Neural cell (in vitro differentiated cells): ENCODE measurements around the gene ERC2. TPM values are rescaled to one million over a fixed set of nuclear protein-coding genes. Genes with fewer than 3 reads are reported as not detected.

Experiments used
- H2AFZ ChIP-seq: fragments of 200-600, 300-800 bp; sonication (generic), shearing (Covaris generic); 2 replicates; pipeline ENCODE4 v1.6.0; 2014; ENCODE audit warnings: low read depth, mild to moderate bottlenecking, antibody characterized with exemption, low read length, moderate library complexity
- H3F3A ChIP-seq: fragments of 200-600 bp; shearing (Covaris generic); 2 replicates; pipeline ENCODE4 v1.6.1; 2016; ENCODE audit warnings: mild to moderate bottlenecking, moderate library complexity, mixed read lengths, antibody characterized with exemption, low read length; ENCODE audit not compliant: insufficient read depth, poor library complexity, severe bottlenecking
- H3K27ac ChIP-seq: fragments of 200-600, 300-800 bp; sonication (generic), shearing (Covaris generic); 2 replicates; pipeline ENCODE4 v1.5.1; 2014; ENCODE audit warnings: mild to moderate bottlenecking, low read length, moderate library complexity
- H3K27me3 ChIP-seq: fragments of 300-800, 200-600 bp; sonication (generic), shearing (Covaris generic); 2 replicates; pipeline ENCODE4 v1.6.0; 2014; ENCODE audit warnings: mild to moderate bottlenecking, low read depth, low read length, moderate library complexity; ENCODE audit not compliant: insufficient read depth
- H3K36me3 ChIP-seq: fragments of 300-800, 200-600 bp; sonication (generic), shearing (Covaris generic); 2 replicates; pipeline ENCODE4 v1.5.1; 2014; ENCODE audit warnings: mild to moderate bottlenecking, antibody characterized with exemption, low read length, moderate library complexity; ENCODE audit not compliant: insufficient read depth
- H3K4me2 ChIP-seq: fragments of 300-800, 200-600 bp; sonication (generic), shearing (Covaris generic); 2 replicates; pipeline ENCODE4 v1.6.0; 2014; ENCODE audit warnings: mild to moderate bottlenecking, low read length
- H3K4me3 ChIP-seq: fragments of 300-800, 200-600 bp; sonication (generic), shearing (Covaris generic); 2 replicates; pipeline ENCODE4 v1.5.1; 2014; ENCODE audit warnings: mild to moderate bottlenecking, low read length, moderate library complexity
- H3K79me2 ChIP-seq: fragments of 200-600 bp; shearing (Covaris generic); replicated peaks from 2 replicates; pipeline ENCODE4 v1.6.0; 2014; ENCODE audit warnings: mild to moderate bottlenecking, low read length, moderate library complexity; ENCODE audit not compliant: insufficient read depth
- H3K9ac ChIP-seq: fragments of 300-800, 200-600 bp; sonication (generic), shearing (Covaris generic); 2 replicates; pipeline ENCODE4 v1.6.1; 2016; ENCODE audit warnings: mild to moderate bottlenecking, low read length, mixed read lengths
- H3K9me2 ChIP-seq: fragments of 200-600 bp; shearing (Covaris generic); 2 replicates; pipeline ENCODE4 v1.6.1; 2016; ENCODE audit warnings: mild to moderate bottlenecking, low read length, mixed read lengths; ENCODE audit not compliant: insufficient read depth
- H3K9me3 ChIP-seq: fragments of 200-600, 300-800 bp; sonication (generic), shearing (Covaris generic); 2 replicates; pipeline ENCODE4 v1.6.1; 2016; ENCODE audit warnings: mild to moderate bottlenecking, mixed run types, low read length, moderate library complexity, mixed read lengths
- H4K20me1 ChIP-seq: fragments of 200-600 bp; shearing (Covaris generic); 2 replicates; pipeline ENCODE4 v1.6.1; 2016; ENCODE audit warnings: mild to moderate bottlenecking, mixed run types; ENCODE audit not compliant: insufficient read depth
- CTCF ChIP-seq: fragments of 450-650 bp; IDR thresholded peaks from 2 replicates; pipeline ENCODE4 v1.5.1; 2014; ENCODE audit warnings: antibody characterized with exemption, mild to moderate bottlenecking, moderate library complexity; ENCODE audit not compliant: poor library complexity, severe bottlenecking
- EP300 ChIP-seq: fragments of 450-650 bp; conservative IDR thresholded peaks from 2 replicates; pipeline ENCODE4 v1.6.1; 2014; ENCODE audit warnings: antibody characterized with exemption, mild to moderate bottlenecking, moderate library complexity; ENCODE audit not compliant: poor library complexity, severe bottlenecking
- EZH2 ChIP-seq: fragments of 200-600, 300-800 bp; shearing (Covaris generic), sonication (generic); IDR thresholded peaks from 2 replicates; pipeline ENCODE4 v1.6.1; 2014; ENCODE audit warnings: antibody characterized with exemption, low read length, borderline replicate concordance, mild to moderate bottlenecking; ENCODE audit not compliant: insufficient read depth, poor library complexity, severe bottlenecking
- MXI1 ChIP-seq: fragments of 450-650 bp; conservative IDR thresholded peaks from 2 replicates; pipeline ENCODE4 v1.6.1; 2014; ENCODE audit warnings: antibody characterized with exemption, mild to moderate bottlenecking; ENCODE audit not compliant: poor library complexity, severe bottlenecking
- POLR2AphosphoS5 ChIP-seq: IDR thresholded peaks from 2 replicates; pipeline ENCODE4 v1.6.1; 2012
- RAD21 ChIP-seq: fragments of 450-650 bp; conservative IDR thresholded peaks from 2 replicates; pipeline ENCODE4 v1.6.1; 2014; ENCODE audit warnings: antibody characterized with exemption, mild to moderate bottlenecking, moderate library complexity
- REST ChIP-seq: IDR thresholded peaks from 2 replicates; pipeline ENCODE4 v1.6.1; 2012; ENCODE audit warnings: borderline replicate concordance
- SMC3 ChIP-seq: fragments of 450-650 bp; conservative IDR thresholded peaks from 2 replicates; pipeline ENCODE4 v1.6.1; 2014; ENCODE audit warnings: antibody characterized with exemption, mild to moderate bottlenecking, moderate library complexity; ENCODE audit not compliant: poor library complexity
- TAF1 ChIP-seq: IDR thresholded peaks from 2 replicates; pipeline ENCODE4 v1.6.1; 2012; ENCODE audit warnings: low read depth
- polyA plus RNA-seq: library from polyadenylated mRNA; depleted of rRNA; stranded (reverse); fragments of >200 nt; gene quantifications from 2 replicates; pipeline ENCODE4 v1.2.3, GENCODE V29; 2014

The ERC2 gene
- polyA plus RNA-seq, 1 donor from 2014 or later = 60.4 TPM

GRCh38 chr3:55483196-55484095 is 984.8 kb downstream of the ERC2 start:
- Histone ChIP-seq H2AFZ (no peak overlapping the region), H3K36me3 (no peaks in the 10 kb centered on the region), H3K27me3 (peaks cover 99% of the 10 kb centered on the region), H3K4me3 (no peak overlapping the region), H3F3A (peaks cover 4% of the 10 kb centered on the region), H3K79me2 (no peaks in the 10 kb centered on the region), H3K9me3 (no peaks in the 10 kb centered on the region), H4K20me1 (no peaks in the 10 kb centered on the region), H3K27ac (no peak overlapping the region), H3K9me2 (no peaks in the 10 kb centered on the region), H3K4me2 (no peak overlapping the region), H3K9ac (no peak overlapping the region)
- no peak for TF ChIP-seq EZH2
- no peak for TF ChIP-seq MXI1
- no peak for TF ChIP-seq TAF1
- no peak for TF ChIP-seq RAD21
- no peak for TF ChIP-seq CTCF
- TF ChIP-seq POLR2AphosphoS5 = no peak
- TF ChIP-seq EP300 = no peak
- TF ChIP-seq SMC3 = no peak
- no peak for TF ChIP-seq REST

- Histone ChIP-seq H3K79me2 (no peaks in the 10 kb centered on the region), H3K27me3 (peaks cover 93% of the 10 kb centered on the region), H3K4me3 (peak overlapping the region; percentile 25)
Observed at GRCh38 chr3:55482496-55483195, 985.6 kb downstream of the ERC2 start.

More at GRCh38 chr3:55482496-55483195, 985.6 kb downstream of the ERC2 start:
- no peaks in the 10 kb centered on the region for H3K36me3 ChIP-seq
- H3K27ac ChIP-seq = no peak overlapping the region
- no peaks in the 10 kb centered on the region for H3K9me2 ChIP-seq
- no peaks in the 10 kb centered on the region for H3K9me3 ChIP-seq
- no peak overlapping the region for H3K4me2 ChIP-seq
- no peaks in the 10 kb centered on the region for H4K20me1 ChIP-seq
- TF ChIP-seq CTCF (no peak), EZH2 (peak; percentile 86)
- no peak overlapping the region for H2AFZ ChIP-seq
- H3K9ac ChIP-seq = no peak overlapping the region
- peaks cover 4% of the 10 kb centered on the region for H3F3A ChIP-seq
